Thoracic aorta (tissue), 2 donors: Measurements from ENCODE around the gene ZNF451. TPM values are rescaled to one million over a fixed set of nuclear protein-coding genes. Genes with fewer than 3 reads are reported as not detected.

Experiments used
- ATAC-seq: fragments of 150-250 bp; one replicate; pipeline ENCODE4 v1.8.0; 2017; ENCODE audit warnings: low read depth; ENCODE audit not compliant: insufficient number of reproducible peaks, low FRiP score
- DNase-seq: peaks from one replicate; pipeline ENCODE4 v3.0.0-alpha.2; 2020; ENCODE audit warnings: low spot score
- H3K27ac ChIP-seq, 2 donors: fragments of 200-600 bp; sonication (generic); 1 replicate in 1 of 2; 2 replicates in 1 of 2; pipeline ENCODE4 v1.5.1; 2016; ENCODE audit warnings: mild to moderate bottlenecking in 2 of 2, moderate library complexity in 2 of 2
- H3K27me3 ChIP-seq: fragments of 200-600 bp; sonication (generic); replicated peaks from 2 replicates; pipeline ENCODE4 v1.6.0; 2016; ENCODE audit warnings: mild to moderate bottlenecking; ENCODE audit not compliant: insufficient read depth
- H3K36me3 ChIP-seq: fragments of 200-600 bp; sonication (generic); one replicate; pipeline ENCODE4 v1.5.1; 2016
- H3K4me1 ChIP-seq, 2 donors: fragments of 200-600 bp; sonication (generic); 1 replicate in 1 of 2; 2 replicates in 1 of 2; pipeline versions ENCODE4 v1.5.1 to v1.6.0; 2016; ENCODE audit warnings: low read depth in 2 of 2, mild to moderate bottlenecking in 1 of 2; ENCODE audit not compliant: control insufficient read depth in 1 of 2
- H3K4me3 ChIP-seq: fragments of 200-600 bp; sonication (generic); 2 replicates; pipeline ENCODE4 v1.5.1; 2016; ENCODE audit warnings: mild to moderate bottlenecking
- H3K9me3 ChIP-seq: fragments of 200-600 bp; sonication (generic); 2 replicates; pipeline ENCODE4 v1.5.1; 2016
- CTCF ChIP-seq: fragments of 200-600 bp; sonication (generic); IDR thresholded peaks from one replicate; pipeline ENCODE4 v1.5.1; 2019; ENCODE audit warnings: antibody characterized with exemption
- total RNA-seq, 2 donors: library from RNA; depleted of rRNA; stranded (reverse); fragments of >200 nt; gene quantifications; one replicate each; pipeline versions ENCODE4 v1.1.0 to v1.2.3, GENCODE V29; 2016

Gene ZNF451
- total RNA-seq, 2 donors from 2014 or later: 45.6 to 65.0 TPM

- Histone ChIP-seq H3K4me1 (no peaks in the 10 kb centered on the region), H3K27ac (no peak overlapping the region), H3K36me3 (peaks cover 9% of the 10 kb centered on the region), H3K27me3 (no peaks in the 10 kb centered on the region), H3K4me3 (no peak overlapping the region), H3K9me3 (no peaks in the 10 kb centered on the region)
- DNase-seq (no peak), ATAC-seq (no peak)
- TF ChIP-seq CTCF: no peak
These were observed 26.1 kb upstream of the ZNF451 start for GRCh38 chr6:57063847-57064246.

GRCh38 chr6:57064809-57065208 is 25.2 kb upstream of the ZNF451 start:
- ATAC-seq (no peak), DNase-seq (no peak)
- peaks cover 9% of the 10 kb centered on the region for H3K36me3 ChIP-seq
- no peaks in the 10 kb centered on the region for H3K9me3 ChIP-seq
- H3K4me1 ChIP-seq: no peaks in the 10 kb centered on the region
- H3K4me3 ChIP-seq: no peak overlapping the region
- TF ChIP-seq CTCF: no peak
- H3K27me3 ChIP-seq: no peaks in the 10 kb centered on the region
- no peak overlapping the region for H3K27ac ChIP-seq

- Histone ChIP-seq H3K4me1 (no peaks in the 10 kb centered on the region), H3K36me3 (peaks cover 9% of the 10 kb centered on the region), H3K27ac (no peak overlapping the region), H3K27me3 (no peaks in the 10 kb centered on the region), H3K9me3 (no peaks in the 10 kb centered on the region), H3K4me3 (no peak overlapping the region)
- no peak for DNase-seq
- ATAC-seq: no peak
- TF ChIP-seq CTCF: no peak
These were observed 21.9 kb upstream of the ZNF451 start for GRCh38 chr6:57068061-57068460.

GRCh38 chr6:57069228-57069627 is 20.8 kb upstream of the ZNF451 start:
- no peak overlapping the region for H3K27ac ChIP-seq
- H3K27me3 ChIP-seq: no peaks in the 10 kb centered on the region
- H3K4me3 ChIP-seq: no peak overlapping the region
- ATAC-seq: no peak
- H3K9me3 ChIP-seq: no peaks in the 10 kb centered on the region
- H3K4me1 ChIP-seq: no peaks in the 10 kb centered on the region
- no peak for DNase-seq
- peaks cover 6% of the 10 kb centered on the region for H3K36me3 ChIP-seq
- no peak for TF ChIP-seq CTCF

- no peaks in the 10 kb centered on the region for H3K4me1 ChIP-seq
- peaks cover 5% of the 10 kb centered on the region for H3K36me3 ChIP-seq
- no peak for DNase-seq
- H3K27ac ChIP-seq: no peak overlapping the region
- ATAC-seq: no peak
- no peaks in the 10 kb centered on the region for H3K9me3 ChIP-seq
- H3K4me3 ChIP-seq: no peak overlapping the region
- no peak for TF ChIP-seq CTCF
- no peaks in the 10 kb centered on the region for H3K27me3 ChIP-seq
These were observed 20.1 kb upstream of the ZNF451 start for GRCh38 chr6:57069920-57070331.
